HG03196 (cell line): ENCODE results near the gene NKG7.

ENCODE experiments used
- ATAC-seq: cut with Tn5 transposase; IDR thresholded peaks from one replicate; pipeline ENCODE4 v1.9.1; 2021; ENCODE audit not compliant: unreplicated experiment

NKG7 gene

GRCh38 chr19:51364200-51365106 lies 8.0 kb downstream of the NKG7 start:
- ATAC-seq: no peak

GRCh38 chr19:51361239-51361638 lies 11.2 kb downstream of the NKG7 start:
- no peak for ATAC-seq

- no peak for ATAC-seq
Observed at GRCh38 chr19:51359294-51359693, 13.2 kb downstream of the NKG7 start.

GRCh38 chr19:51357952-51358351 lies 14.5 kb downstream of the NKG7 start:
- no peak for ATAC-seq

- no peak for ATAC-seq
Observed at GRCh38 chr19:51356159-51356801, 16.2 kb downstream of the NKG7 start.

- no peak for ATAC-seq
Observed at GRCh38 chr19:51354742-51355148, 17.7 kb downstream of the NKG7 start.

- ATAC-seq: no peak
Observed at GRCh38 chr19:51354103-51354741, 18.2 kb downstream of the NKG7 start.

- ATAC-seq: no peak
Observed at GRCh38 chr19:51352783-51353360, 19.6 kb downstream of the NKG7 start.

- no peak for ATAC-seq
Observed at GRCh38 chr19:51351266-51351990, 21.0 kb downstream of the NKG7 start.

- no peak for ATAC-seq
Observed at GRCh38 chr19:51347209-51347928, 25.1 kb downstream of the NKG7 start.

- ATAC-seq: no peak
Observed at GRCh38 chr19:51346742-51347141, 25.7 kb downstream of the NKG7 start.

- no peak for ATAC-seq
Observed at GRCh38 chr19:51345076-51345620, 27.3 kb downstream of the NKG7 start.

GRCh38 chr19:51342631-51343569 lies 29.6 kb downstream of the NKG7 start:
- ATAC-seq: no peak

- no peak for ATAC-seq
Observed at GRCh38 chr19:51341976-51342580, 30.4 kb downstream of the NKG7 start, which contains the start of gene VSIG10L. Gene VSIG10L, minus strand, starts transcription at chr19:51342139. Its CDS starts 15 bp downstream, at chr19:51342124.

GRCh38 chr19:51341066-51341465 lies 31.4 kb downstream of the NKG7 start:
- no peak for ATAC-seq

GRCh38 chr19:51339687-51340656 lies 32.5 kb downstream of the NKG7 start:
- peak; percentile 43 for ATAC-seq

GRCh38 chr19:51339313-51339686 lies 33.2 kb downstream of the NKG7 start:
- ATAC-seq: no peak
